Stomach smooth muscle (tissue), 2 donors: ENCODE data around the gene SPPL3.

Source experiments
- H3K27ac ChIP-seq: one replicate; pipeline ENCODE4 v1.7.0; 2013; ENCODE audit warnings: mild to moderate bottlenecking, low read length, inconsistent platforms
- H3K27me3 ChIP-seq, 2 donors: one replicate each; pipeline ENCODE4 v1.7.0; 2013; ENCODE audit warnings: low read length in 2 of 2; ENCODE audit not compliant: insufficient read depth in 2 of 2, control insufficient read depth in 1 of 2
- H3K36me3 ChIP-seq, 2 donors: one replicate each; pipeline ENCODE4 v1.7.0; 2013; ENCODE audit warnings: low read length in 2 of 2; ENCODE audit not compliant: control insufficient read depth in 2 of 2, insufficient read depth in 2 of 2
- H3K4me1 ChIP-seq: one replicate; pipeline ENCODE4 v1.7.0; 2013; ENCODE audit warnings: low read length; ENCODE audit not compliant: control insufficient read depth, insufficient read depth
- H3K4me3 ChIP-seq, 2 donors: one replicate each; pipeline ENCODE4 v1.7.0; 2013; ENCODE audit warnings: low read length in 2 of 2
- H3K9ac ChIP-seq, 2 donors: one replicate each; pipeline ENCODE4 v1.7.0; 2013; ENCODE audit warnings: low read length in 2 of 2, mild to moderate bottlenecking in 1 of 2
- H3K9me3 ChIP-seq, 2 donors: one replicate each; pipeline ENCODE4 v1.7.0; 2013; ENCODE audit warnings: low read length in 2 of 2; ENCODE audit not compliant: control insufficient read depth in 2 of 2
- donor health status: healthy.
- donor health status: Pancreatic carcinoma.

SPPL3 gene

DNA sequence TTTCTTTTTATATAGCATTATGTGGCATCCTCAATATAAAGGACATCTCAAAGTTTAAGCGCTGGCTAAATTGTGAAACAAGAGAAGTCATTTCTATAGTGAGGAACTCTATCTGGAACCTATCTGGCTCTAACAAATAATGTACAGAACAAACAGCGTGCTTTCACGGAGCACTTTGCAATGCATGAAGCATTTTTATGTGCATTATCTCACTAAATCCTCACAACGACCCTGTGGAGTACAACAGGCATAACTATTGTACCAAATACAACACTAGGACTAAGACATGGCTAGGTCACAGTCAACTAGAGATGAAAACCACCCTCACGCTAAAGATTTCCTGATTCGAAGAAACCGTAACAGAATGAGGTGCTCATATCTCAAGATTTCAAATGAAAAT lies 8.6 kb downstream of the SPPL3 start:
- no peak overlapping the region for H3K9ac ChIP-seq
- no peaks in the 10 kb centered on the region for H3K9me3 ChIP-seq
- no peaks in the 10 kb centered on the region for H3K27me3 ChIP-seq
- no peaks in the 10 kb centered on the region for H3K36me3 ChIP-seq
- H3K4me1 ChIP-seq, result no peaks in the 10 kb centered on the region
- H3K27ac ChIP-seq, result no peak overlapping the region
- no peak overlapping the region for H3K4me3 ChIP-seq

DNA sequence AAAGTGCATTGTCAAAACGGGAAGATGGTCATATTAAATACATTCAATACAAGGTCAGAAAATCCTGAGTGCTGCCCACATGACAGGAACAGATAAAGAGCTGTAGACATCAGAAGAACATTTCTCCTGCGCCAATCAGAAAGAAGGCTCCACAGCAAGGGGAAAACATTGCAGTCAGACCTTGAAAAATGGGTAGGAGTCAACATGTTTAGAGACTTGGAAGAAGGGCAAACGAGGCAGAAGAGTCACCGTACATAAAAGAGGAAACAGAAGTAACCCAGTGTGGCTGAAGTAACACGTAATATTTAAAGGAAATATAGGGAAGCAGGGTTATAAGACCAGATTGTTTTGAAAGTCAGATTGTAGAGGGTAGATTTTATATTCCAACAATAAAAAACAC lies 11.9 kb downstream of the SPPL3 start:
- Histone ChIP-seq H3K9ac (no peak overlapping the region), H3K27ac (no peak overlapping the region), H3K36me3 (no peaks in the 10 kb centered on the region), H3K9me3 (no peaks in the 10 kb centered on the region), H3K4me1 (no peaks in the 10 kb centered on the region), H3K27me3 (no peaks in the 10 kb centered on the region), H3K4me3 (no peak overlapping the region)

DNA sequence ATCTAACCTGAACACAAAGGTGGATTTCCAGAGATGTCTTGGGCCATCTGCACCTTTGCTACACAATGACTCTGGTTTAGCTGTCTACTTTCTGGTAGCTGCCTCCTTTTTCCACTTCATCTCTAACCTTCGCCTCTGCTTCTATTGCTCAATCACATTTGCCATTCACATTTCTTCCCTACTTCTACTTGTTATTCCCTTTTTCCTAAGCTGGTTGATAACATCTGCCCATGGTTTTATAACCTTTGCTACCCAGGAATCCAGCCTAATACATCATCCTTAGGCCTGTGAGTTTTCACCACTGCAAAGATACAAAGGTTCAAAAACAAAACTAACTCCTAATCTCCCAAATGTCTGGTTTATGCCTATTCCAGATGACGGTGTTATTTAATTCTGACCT lies 13.2 kb downstream of the SPPL3 start:
- H3K4me3 ChIP-seq, result no peak overlapping the region

DNA sequence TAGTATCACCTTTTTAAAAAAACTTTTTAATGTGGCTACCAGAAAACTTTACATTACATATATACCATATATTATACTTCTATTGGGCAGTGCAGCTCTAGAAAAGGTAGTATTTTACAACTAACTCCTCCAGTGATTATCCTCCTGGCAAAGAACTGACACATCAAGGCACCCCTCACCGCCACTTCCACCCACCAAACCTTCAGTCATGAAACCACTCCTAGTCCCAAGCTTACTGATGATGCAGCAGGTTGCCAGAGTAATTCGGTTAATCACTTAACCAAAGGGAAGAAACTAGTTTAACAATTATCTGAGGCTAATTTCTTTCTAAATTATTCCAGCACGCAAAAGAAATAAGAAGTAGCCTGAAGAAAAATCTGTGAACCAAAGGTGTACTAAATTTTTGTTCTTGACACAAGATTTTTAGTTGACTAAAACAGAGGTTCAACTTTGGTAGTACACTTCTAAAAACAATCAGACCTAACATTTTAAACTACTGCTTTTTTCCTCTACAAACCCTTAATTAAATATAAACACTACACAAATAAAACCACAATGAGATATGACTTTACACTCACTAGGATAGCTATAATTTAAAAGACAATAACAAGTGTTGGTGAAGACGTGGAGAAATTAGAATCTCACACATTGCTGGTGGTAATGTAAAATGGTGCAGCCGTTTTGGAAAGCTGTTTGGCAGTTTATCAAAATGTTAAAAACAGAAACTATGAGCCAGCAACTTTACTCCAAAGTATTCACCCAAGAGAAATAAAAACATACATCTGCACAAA lies 16.7 kb downstream of the SPPL3 start:
- H3K4me3 ChIP-seq, result no peak overlapping the region
- H3K27me3 ChIP-seq, result no peaks in the 10 kb centered on the region
- no peaks in the 10 kb centered on the region for H3K36me3 ChIP-seq
- no peaks in the 10 kb centered on the region for H3K4me1 ChIP-seq
- H3K9ac ChIP-seq, result no peak overlapping the region
- H3K27ac ChIP-seq, result no peak overlapping the region
- H3K9me3 ChIP-seq, result no peaks in the 10 kb centered on the region

More for the DNA sequence above, 13.2 kb downstream of the SPPL3 start:
- H3K27ac ChIP-seq, result no peak overlapping the region
- no peaks in the 10 kb centered on the region for H3K4me1 ChIP-seq
- H3K9ac ChIP-seq, result no peak overlapping the region
- no peaks in the 10 kb centered on the region for H3K27me3 ChIP-seq
- no peaks in the 10 kb centered on the region for H3K9me3 ChIP-seq
- H3K36me3 ChIP-seq, result no peaks in the 10 kb centered on the region

DNA sequence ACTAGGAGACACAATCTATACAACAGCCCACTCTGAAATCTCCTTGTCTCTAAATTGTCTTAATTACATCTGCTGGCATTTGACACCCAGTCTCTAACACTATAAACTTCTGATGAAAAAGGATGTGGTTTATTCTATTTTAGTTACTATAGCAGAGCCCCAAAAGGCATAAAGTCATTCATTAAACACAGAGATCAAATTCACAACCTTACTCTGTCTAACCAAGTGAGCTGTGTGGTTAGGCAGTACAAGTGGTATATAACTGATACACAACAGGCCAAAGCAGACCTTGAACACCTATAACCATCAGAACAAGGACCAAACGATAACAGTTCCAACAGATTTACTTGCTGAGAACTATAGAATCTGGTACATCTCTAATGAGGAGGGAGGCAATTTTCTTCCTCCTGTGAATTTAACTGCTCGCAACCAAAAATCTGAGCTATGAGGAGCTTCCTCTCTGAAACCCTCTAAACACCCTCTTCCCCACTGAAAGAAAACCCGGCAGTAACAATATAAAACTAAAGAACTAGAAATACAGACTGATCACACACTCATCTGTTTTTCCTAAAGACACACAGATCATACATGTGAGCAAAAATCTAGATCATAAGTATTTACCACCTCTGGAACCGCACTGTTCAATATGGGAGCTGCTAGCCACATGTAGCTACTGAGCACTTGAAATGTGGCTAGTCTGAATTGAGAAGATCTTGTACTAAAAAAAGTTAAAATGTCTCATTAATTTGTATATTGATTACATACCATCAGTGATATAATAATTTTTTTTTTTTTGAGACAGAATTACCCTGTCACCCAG lies 17.7 kb downstream of the SPPL3 start:
- Histone ChIP-seq H3K9me3 (no peaks in the 10 kb centered on the region), H3K36me3 (no peaks in the 10 kb centered on the region), H3K27me3 (no peaks in the 10 kb centered on the region), H3K4me3 (no peak overlapping the region), H3K27ac (no peak overlapping the region), H3K4me1 (no peaks in the 10 kb centered on the region), H3K9ac (no peak overlapping the region)

DNA sequence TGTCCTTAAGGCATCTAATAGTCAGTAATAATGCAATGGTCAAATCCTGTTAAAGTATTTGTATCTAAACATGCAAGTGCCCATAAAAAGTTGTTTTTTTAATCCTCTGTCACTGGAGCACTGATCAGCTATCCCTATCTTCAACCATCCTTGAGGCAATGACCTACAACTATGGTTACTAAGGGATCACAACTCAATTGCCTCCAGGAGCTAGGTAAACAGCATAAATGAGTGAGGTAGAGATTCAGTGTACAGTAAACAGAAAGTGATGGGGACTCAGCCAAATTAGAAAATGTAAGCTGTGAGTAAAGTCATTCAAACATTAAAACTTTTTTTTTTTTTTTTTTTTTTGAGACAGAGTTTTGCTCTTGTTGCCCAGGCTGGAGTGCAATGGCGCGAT lies 18.6 kb downstream of the SPPL3 start:
- Histone ChIP-seq H3K4me3 (no peak overlapping the region), H3K36me3 (no peaks in the 10 kb centered on the region), H3K9me3 (no peaks in the 10 kb centered on the region), H3K4me1 (no peaks in the 10 kb centered on the region), H3K9ac (no peak overlapping the region), H3K27me3 (no peaks in the 10 kb centered on the region), H3K27ac (no peak overlapping the region)

DNA sequence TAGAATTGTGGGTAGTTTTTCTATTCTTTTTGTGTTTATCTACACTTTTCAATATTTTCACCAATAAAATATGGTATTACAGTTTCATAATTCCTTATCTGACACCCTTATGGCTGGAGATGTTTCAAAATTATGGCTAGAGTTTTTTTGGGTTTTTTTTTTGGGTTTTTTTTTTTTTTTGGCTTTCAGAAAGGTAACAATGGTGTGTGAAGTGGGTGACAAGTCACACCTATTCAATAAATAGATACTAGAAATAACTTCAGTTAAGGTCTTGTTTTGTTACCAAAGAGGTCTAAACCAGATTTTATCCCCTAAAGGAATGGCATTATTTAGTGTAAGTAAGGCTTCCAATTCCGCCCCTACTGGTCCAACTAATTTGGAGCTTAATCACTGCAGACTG lies 19.5 kb downstream of the SPPL3 start:
- Histone ChIP-seq H3K36me3 (no peaks in the 10 kb centered on the region), H3K4me3 (no peak overlapping the region), H3K27me3 (no peaks in the 10 kb centered on the region), H3K27ac (no peak overlapping the region), H3K9ac (no peak overlapping the region), H3K4me1 (no peaks in the 10 kb centered on the region), H3K9me3 (no peaks in the 10 kb centered on the region)

DNA sequence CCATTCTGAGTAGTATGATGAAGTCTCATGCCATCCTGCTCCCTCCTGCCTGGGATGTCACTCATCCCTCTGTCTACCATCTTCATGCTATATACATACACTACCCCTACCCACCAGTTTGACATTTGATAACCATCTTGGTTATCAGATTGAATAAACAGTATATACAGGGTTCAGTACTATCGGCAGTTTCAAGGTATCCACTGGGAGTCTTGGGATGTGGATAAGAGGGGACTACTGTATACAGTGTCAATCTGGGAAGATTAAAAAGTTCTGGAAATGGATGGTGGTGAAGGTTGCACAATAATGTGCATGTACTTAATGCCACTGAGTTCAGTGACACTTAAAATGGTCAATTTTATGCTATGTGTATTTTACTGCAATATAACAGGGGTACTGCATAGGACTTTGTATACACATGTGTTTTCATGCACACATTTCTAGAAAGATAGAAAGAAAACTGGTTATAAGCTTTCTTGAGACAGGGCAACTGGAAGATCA lies 22.1 kb downstream of the SPPL3 start:
- no peaks in the 10 kb centered on the region for H3K4me1 ChIP-seq
- no peak overlapping the region for H3K27ac ChIP-seq
- H3K4me3 ChIP-seq, result no peak overlapping the region
- no peaks in the 10 kb centered on the region for H3K36me3 ChIP-seq
- H3K9ac ChIP-seq, result no peak overlapping the region
- H3K9me3 ChIP-seq, result no peaks in the 10 kb centered on the region
- no peaks in the 10 kb centered on the region for H3K27me3 ChIP-seq

DNA sequence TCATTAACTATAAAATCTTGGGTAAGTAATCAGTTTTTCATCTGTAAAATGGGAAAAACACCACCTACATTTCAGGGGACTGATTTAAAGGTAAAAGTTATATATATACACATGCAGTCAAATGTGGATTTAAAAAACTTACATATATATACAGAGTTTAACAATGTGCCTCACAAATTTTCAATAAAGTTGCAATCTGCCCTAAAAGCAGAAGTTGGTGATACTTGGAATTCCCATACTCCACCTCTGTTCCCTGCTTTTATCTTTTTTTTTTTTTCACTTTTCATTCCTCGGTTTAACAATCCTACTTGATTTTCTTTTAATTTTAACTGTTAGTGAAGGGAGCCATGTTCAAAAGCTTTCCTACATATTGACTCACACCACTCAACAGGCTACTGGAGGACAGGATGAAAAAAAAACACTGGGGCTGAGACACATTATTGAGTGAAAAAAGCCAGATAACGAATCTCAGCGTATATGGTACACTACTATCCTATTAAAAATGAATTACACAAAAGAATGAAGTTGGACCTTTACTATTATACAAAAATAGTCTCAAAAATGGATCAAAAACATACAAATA lies 24.3 kb downstream of the SPPL3 start:
- no peaks in the 10 kb centered on the region for H3K27me3 ChIP-seq
- H3K4me1 ChIP-seq, result no peaks in the 10 kb centered on the region
- no peak overlapping the region for H3K27ac ChIP-seq
- H3K9ac ChIP-seq, result no peak overlapping the region
- H3K9me3 ChIP-seq, result no peaks in the 10 kb centered on the region
- no peak overlapping the region for H3K4me3 ChIP-seq
- H3K36me3 ChIP-seq, result no peaks in the 10 kb centered on the region

DNA sequence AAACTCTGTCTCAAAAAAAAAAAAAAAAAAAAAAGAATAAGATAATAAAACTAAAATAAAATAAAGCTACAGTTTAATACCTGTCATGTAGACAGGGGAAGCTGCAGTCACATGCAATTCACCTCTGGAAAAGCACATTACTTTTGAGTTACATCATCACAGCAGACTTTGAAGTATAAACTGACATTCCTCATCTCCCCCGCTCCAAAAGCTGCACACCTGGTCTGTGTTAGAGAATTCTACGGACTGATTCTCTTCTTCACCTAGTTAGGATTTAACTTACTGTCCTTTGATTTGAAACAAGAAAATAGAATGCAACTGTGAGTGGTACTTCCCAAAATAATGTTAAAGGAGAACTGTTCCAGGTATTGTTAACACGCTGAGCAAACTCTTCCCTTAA lies 25.1 kb downstream of the SPPL3 start:
- no peaks in the 10 kb centered on the region for H3K27me3 ChIP-seq
- no peaks in the 10 kb centered on the region for H3K36me3 ChIP-seq
- no peak overlapping the region for H3K27ac ChIP-seq
- no peaks in the 10 kb centered on the region for H3K4me1 ChIP-seq
- no peak overlapping the region for H3K4me3 ChIP-seq
- no peaks in the 10 kb centered on the region for H3K9me3 ChIP-seq
- no peak overlapping the region for H3K9ac ChIP-seq
